K562 (cell line): ENCODE measurements around the gene KCNH3.

Experiments used
- ESRRA ChIP-seq: fragments of 450-650 bp; IDR thresholded peaks from 2 replicates; pipeline ENCODE4 v1.6.1; 2014; ENCODE audit warnings: low read depth, mild to moderate bottlenecking, moderate library complexity, borderline replicate concordance
- OTX1 ChIP-seq: fragments of 450-650 bp; formaldehyde crosslinking; IDR thresholded peaks from 2 replicates; pipeline ENCODE4 v1.4.0; 2022; ENCODE audit warnings: mild to moderate bottlenecking

DNA sequence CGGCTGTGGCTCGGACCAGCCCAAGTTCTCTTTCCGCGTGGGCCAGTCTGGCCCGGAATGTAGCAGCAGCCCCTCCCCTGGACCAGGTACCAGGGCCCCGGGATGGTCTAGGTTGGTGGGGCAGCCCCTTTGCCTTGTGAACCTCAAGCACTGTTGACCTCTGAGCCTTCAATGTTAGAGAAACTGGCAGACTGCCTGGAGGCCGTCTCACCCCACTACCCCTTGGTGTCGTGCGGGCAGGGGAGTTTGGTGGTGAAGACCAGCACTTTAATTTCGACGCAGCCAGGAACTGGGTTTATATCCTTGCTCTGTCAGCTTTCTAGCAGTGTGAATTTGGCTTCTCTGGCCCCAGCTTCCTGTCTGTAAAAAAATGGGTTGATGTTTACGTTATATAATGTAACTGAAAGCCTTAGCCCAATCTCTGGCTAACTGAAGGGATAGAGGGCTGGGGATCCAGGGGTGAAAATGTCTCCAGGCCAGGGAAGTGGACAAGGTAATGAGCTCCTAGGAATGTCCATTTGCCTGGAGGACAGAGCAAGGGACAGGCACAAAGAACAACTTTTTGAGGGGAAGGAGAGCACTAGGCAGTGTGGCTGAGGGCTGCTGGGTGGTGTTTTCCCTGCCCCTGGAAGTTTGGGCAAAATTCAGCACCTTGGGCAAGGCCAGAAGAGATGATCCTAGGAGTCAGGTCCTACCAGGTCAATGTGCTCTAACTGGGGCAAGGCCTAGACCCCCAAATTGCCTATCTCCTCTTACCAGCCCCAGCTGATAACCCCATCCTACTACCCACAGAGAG is 17.8 kb downstream of the KCNH3 start:
- TF ChIP-seq ESRRA (no peak), OTX1 (CRISPR knock-in tag) (no peak)
